HG02798 (cell line): ENCODE data around the gene FMO5.
"Not testable (repeated sequence)": the region's sequence is repeated elsewhere in the genome, so short reads cannot be mapped to it uniquely, and the experiment has no call there.

Experiments
- ATAC-seq: cut with Tn5 transposase; IDR thresholded peaks from one replicate; pipeline ENCODE4 v1.9.1; 2021; ENCODE audit warnings: mild to moderate bottlenecking; ENCODE audit not compliant: unreplicated experiment, poor library complexity

Gene FMO5

GRCh38 chr1:147157116-147157515 lies 68.0 kb downstream of the FMO5 start:
- ATAC-seq, result not testable (repeated sequence)

- no peak for ATAC-seq
Measured at GRCh38 chr1:147156642-147157041, 68.5 kb downstream of the FMO5 start.

GRCh38 chr1:147152772-147153171 lies 72.4 kb downstream of the FMO5 start:
- no peak for ATAC-seq

- no peak for ATAC-seq
Measured at GRCh38 chr1:147151244-147151643, 73.9 kb downstream of the FMO5 start.

- no peak for ATAC-seq
Measured at GRCh38 chr1:147142886-147143285, 82.3 kb downstream of the FMO5 start.
